Activated B cell treated with CpG ODN at 0.5 μM for 24 hours (primary cell): ENCODE results near the gene STK11IP. TPM values are rescaled to one million over a fixed set of nuclear protein-coding genes. Genes with fewer than 3 reads are reported as not detected.
A peak's percentile ranks its signal among the peaks of the same experiment; 100 is the strongest.

ENCODE experiments used
- ATAC-seq: fragments of 200-7000 bp; cut with Tn5 transposase; one replicate; pipeline ENCODE4 v1.10.0; 2021; ENCODE audit warnings: low read depth, mild to moderate bottlenecking, moderate library complexity
- CTCF ChIA-PET: fragments of 350-600 bp; sonication (Branson Sonifier 250); formaldehyde crosslinking; loops from one replicate; lab custom pipeline; 2021; ENCODE audit warnings: antibody characterized with exemption; lab: Charles Lee
- POLR2A ChIA-PET: fragments of 350-600 bp; sonication (Branson Sonifier 250); formaldehyde crosslinking; loops from one replicate; lab custom pipeline; 2021; ENCODE audit warnings: antibody characterized with exemption; lab: Charles Lee
- DNase-seq: peaks from one replicate; pipeline ENCODE4 v3.0.0; 2022
- H3K27ac Mint-ChIP-seq: one replicate; pipeline ENCODE4 v1.8.0; 2020; ENCODE audit warnings: mixed read lengths
- H3K27me3 Mint-ChIP-seq: one replicate; pipeline ENCODE4 v1.8.0; 2021; ENCODE audit warnings: mixed read lengths
- H3K36me3 Mint-ChIP-seq: one replicate; pipeline ENCODE4 v1.8.0; 2021; ENCODE audit warnings: low read depth, mixed read lengths
- H3K4me1 Mint-ChIP-seq: one replicate; pipeline ENCODE4 v1.8.0; 2021; ENCODE audit warnings: mixed read lengths
- H3K4me3 Mint-ChIP-seq: one replicate; pipeline ENCODE4 v1.8.0; 2020; ENCODE audit warnings: mild to moderate bottlenecking, mixed read lengths
- H3K9me3 Mint-ChIP-seq: one replicate; pipeline ENCODE4 v1.8.0; 2020; ENCODE audit warnings: mixed read lengths
- intact Hi-C: fragments of 100-400 bp; cut with micrococcal nuclease; formaldehyde crosslinking; loops from one replicate; pipeline ENCODE4 v1.15.1; 2024
- total RNA-seq: library from RNA; stranded (reverse); gene quantifications from 2 replicates; pipeline ENCODE4 v1.2.3, GENCODE V29; 2022
- TF ChIP-seq, protein P1 (sequence below): fragments of 200-600 bp; IDR thresholded peaks from one replicate; pipeline ENCODE4 v1.8.0; 2022; ENCODE audit warnings: antibody characterized with exemption, mild to moderate bottlenecking

STK11IP gene
- total RNA-seq, 1 donor from 2014 or later: 53.6 TPM

DNA sequence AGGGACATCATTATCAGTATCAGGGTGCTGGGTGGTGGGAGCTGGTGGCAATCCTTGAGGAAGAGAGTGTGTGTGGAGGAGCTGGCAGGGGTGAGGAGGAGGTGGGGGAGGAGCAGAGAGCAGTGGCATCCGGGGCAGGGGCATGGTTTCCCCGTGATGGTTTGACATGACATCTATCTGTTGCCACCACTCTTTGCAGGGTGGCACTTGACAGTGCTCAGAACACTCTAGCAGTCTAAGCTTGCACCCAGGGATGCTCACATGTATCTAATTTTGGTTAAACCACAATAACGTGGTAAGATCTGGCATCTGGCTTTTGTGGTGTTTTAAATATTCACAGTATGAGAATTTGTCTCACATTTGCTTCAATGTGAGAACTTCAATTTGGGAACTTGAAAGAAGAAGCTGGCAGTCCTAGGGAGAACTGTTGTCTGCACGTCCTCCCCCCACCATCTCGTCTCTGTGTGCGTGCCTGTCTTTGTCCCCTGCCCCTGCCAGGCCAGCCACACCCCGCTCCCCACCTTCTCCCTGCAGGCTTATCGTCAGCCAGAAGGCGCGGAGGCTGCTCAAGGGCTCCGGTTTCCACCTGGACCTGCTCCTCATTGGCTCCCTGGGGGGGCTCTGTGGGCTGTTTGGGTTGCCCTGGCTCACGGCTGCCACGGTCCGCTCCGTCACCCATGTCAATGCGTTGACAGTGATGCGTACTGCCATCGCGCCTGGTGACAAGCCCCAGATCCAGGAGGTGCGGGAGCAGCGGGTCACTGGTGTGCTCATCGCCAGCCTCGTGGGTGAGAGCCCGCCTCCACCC lies 41.5 kb downstream of the STK11IP start:
- intact Hi-C loops: no loop called here
- POLR2A ChIA-PET: no interaction called here
- TF ChIP-seq, protein P1, sequence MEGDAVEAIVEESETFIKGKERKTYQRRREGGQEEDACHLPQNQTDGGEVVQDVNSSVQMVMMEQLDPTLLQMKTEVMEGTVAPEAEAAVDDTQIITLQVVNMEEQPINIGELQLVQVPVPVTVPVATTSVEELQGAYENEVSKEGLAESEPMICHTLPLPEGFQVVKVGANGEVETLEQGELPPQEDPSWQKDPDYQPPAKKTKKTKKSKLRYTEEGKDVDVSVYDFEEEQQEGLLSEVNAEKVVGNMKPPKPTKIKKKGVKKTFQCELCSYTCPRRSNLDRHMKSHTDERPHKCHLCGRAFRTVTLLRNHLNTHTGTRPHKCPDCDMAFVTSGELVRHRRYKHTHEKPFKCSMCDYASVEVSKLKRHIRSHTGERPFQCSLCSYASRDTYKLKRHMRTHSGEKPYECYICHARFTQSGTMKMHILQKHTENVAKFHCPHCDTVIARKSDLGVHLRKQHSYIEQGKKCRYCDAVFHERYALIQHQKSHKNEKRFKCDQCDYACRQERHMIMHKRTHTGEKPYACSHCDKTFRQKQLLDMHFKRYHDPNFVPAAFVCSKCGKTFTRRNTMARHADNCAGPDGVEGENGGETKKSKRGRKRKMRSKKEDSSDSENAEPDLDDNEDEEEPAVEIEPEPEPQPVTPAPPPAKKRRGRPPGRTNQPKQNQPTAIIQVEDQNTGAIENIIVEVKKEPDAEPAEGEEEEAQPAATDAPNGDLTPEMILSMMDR: no peak
- peaks cover 16% of the 10 kb centered on the region for H3K27me3 Mint-ChIP-seq
- peaks cover 15% of the 10 kb centered on the region for H3K4me1 Mint-ChIP-seq
- no peak overlapping the region for H3K4me3 Mint-ChIP-seq
- H3K36me3 Mint-ChIP-seq: no peaks in the 10 kb centered on the region
- CTCF ChIA-PET: interaction anchor here (0.9 kb wide), 1 partner anchor 98 kb away, joined by 3 read pairs; no protein-coding TSS in a partner anchor
- H3K9me3 Mint-ChIP-seq: no peaks in the 10 kb centered on the region
- DNase-seq: no peak
- ATAC-seq: no peak
- no peak overlapping the region for H3K27ac Mint-ChIP-seq

DNA sequence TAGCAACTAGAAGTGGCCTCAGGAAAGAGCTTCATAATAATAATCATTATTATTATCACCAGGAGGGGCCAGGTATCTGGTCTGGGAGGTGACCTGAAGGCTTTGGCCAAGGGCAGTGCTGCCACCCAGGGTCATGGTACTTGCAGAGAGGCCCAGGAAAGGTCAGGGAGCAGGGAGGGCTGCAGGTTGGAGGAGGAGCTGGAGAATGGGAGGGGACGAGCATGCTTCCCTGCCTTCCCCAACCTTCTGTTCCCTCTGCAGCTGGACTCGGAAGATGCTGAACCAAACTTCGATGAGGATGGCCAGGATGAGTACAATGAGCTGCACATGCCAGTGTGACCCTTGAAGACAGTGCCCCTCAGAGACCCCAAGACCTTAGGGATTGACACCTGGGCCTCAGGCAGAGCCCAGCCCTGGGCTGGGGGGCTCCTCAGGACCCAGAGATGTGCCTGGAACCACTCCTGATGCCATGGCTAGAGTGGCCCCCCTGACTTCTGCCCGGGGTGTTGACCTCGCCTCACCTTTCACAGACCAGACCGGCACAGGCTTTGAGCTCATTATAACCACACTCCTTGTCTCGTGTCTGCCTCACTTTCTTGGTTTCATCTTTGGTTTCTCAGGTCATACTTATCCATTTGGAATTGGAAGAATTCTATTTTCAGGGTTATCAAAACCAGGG lies 43.9 kb downstream of the STK11IP start:
- Mint-ChIP-seq H3K27ac (no peak overlapping the region), H3K4me3 (no peak overlapping the region), H3K4me1 (peaks cover 15% of the 10 kb centered on the region), H3K36me3 (no peaks in the 10 kb centered on the region), H3K27me3 (peaks cover 15% of the 10 kb centered on the region), H3K9me3 (no peaks in the 10 kb centered on the region)
- intact Hi-C loops: loop anchor here (1.0 to 5.0 kb wide), 6 partner anchors 43 to 254 kb away; partner anchors contain the start of genes DNPEP, GMPPA and STK11IP
- ChIA-PET POLR2A (no interaction called here), CTCF (interaction anchor here (3.0 kb wide), 1 partner anchor 99 kb away, joined by 23 read pairs; the partner anchor contains the start of genes CHPF and TMEM198)
- no peak for ATAC-seq
- DNase-seq: no peak
- TF ChIP-seq, protein P1: no peak

DNA sequence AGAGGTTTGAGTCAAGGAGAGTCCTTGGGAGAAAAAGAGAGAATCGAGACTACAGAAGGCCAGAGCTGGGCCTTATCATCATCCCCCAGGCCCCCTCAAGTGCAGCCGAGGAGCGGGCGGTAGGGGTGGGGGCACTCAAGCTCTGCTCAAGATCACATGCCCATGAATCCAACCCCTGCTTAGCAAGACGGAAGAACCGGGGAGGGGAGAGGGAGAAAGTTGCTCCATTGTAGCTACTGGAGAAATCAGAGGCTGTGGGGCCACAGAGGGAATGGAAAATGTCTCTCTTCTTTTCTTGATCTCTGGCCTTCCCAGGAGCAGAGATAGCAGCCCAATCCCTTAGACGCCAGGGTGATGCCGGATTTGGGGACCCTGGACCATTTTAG lies 44.4 kb downstream of the STK11IP start:
- Mint-ChIP-seq H3K36me3 (no peaks in the 10 kb centered on the region), H3K9me3 (no peaks in the 10 kb centered on the region), H3K4me1 (peaks cover 15% of the 10 kb centered on the region), H3K27me3 (peaks cover 15% of the 10 kb centered on the region), H3K4me3 (no peak overlapping the region), H3K27ac (peak overlapping the region; percentile 13)
- ChIA-PET CTCF (interaction anchor here (0.9 to 3.0 kb wide), 4 partner anchors 46 to 240 kb away, joined by 3 to 23 read pairs (median 6); partner anchors contain the start of genes CHPF and TMEM198), POLR2A (interaction anchor here (0.5 kb wide), 1 partner anchor 745 kb away, joined by 4 read pairs; no protein-coding TSS in a partner anchor)
- TF ChIP-seq, protein P1: no peak
- intact Hi-C loops: loop anchor here (1.0 to 5.0 kb wide), 6 partner anchors 43 to 255 kb away; partner anchors contain the start of genes DNPEP, GMPPA and STK11IP
- no peak for ATAC-seq
- DNase-seq: no peak

DNA sequence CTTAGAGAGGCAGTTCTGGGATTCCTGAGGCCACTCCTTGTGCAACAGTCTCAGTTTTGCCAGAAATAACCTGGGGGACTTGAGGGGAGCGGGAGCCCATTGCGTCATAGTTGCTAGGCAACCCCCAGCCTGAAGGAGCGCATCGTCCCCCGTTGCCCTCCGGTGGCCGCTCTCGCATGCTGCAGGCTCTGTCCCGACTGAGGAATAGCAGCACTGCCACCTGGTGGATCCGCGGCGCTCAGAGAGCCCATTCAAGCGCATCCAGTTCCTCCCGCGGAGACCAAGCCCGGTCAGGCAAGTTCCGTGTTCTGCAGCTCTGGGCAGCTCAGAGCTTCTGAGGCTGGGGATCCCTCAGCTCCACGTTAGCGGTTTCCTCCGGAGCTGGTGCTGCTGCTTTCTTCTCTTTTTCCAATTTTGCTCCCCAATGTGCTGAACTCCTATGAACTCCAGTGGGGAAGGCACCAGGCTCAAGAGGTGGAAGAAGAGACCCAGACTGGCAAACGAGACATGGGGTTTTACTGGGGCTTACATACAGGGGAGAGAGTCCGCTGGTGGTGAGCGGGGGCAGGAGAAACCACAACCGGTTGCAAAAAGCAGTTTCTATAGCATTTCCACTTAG lies 44.9 kb downstream of the STK11IP start:
- Mint-ChIP-seq H3K9me3 (no peaks in the 10 kb centered on the region), H3K4me1 (peaks cover 15% of the 10 kb centered on the region), H3K27me3 (peaks cover 20% of the 10 kb centered on the region), H3K27ac (peak overlapping the region; percentile 13), H3K36me3 (no peaks in the 10 kb centered on the region), H3K4me3 (peak overlapping the region; percentile 13)
- CTCF ChIA-PET: interaction anchor here (0.6 to 3.0 kb wide), 9 partner anchors 10 to 241 kb away, joined by 3 to 23 read pairs (median 3); partner anchors contain the start of genes CHPF and TMEM198
- DNase-seq: peak; percentile 80
- peak; percentile 100 for ATAC-seq
- POLR2A ChIA-PET: interaction anchor here (0.5 to 1.0 kb wide), 2 partner anchors 10 to 745 kb away, joined by 4 read pairs; no protein-coding TSS in a partner anchor
- intact Hi-C loops: loop anchor here (1.0 to 5.0 kb wide), 6 partner anchors 42 to 255 kb away; partner anchors contain the start of genes DNPEP, GMPPA and STK11IP
- TF ChIP-seq, protein P1: peak; percentile 77
